Measurements from ENCODE around the gene PSMG2.

Gene PSMG2

GRCh38 chr18:12702221-12703095 is at the start of gene PSMG2, which contains the start of gene CEP76:
TSS of gene PSMG2 (plus strand) at chr18:12703042. CDS start at chr18:12703108, 66 bp downstream.
TSS of gene CEP76 (minus strand) at chr18:12702723. CDS start at chr18:12702548, 175 bp downstream.
- peak; percentile 77 for DNase-seq

- DNase-seq, result no peak
Measured at GRCh38 chr18:12654971-12655370, 47.9 kb upstream of the PSMG2 start.

- DNase-seq, result no peak
Measured at GRCh38 chr18:12656605-12656937, 46.3 kb upstream of the PSMG2 start.

GRCh38 chr18:12656938-12657683 is 45.7 kb upstream of the PSMG2 start:
- DNase-seq, result no peak

- no peak for DNase-seq
Measured at GRCh38 chr18:12657684-12658425, 45.0 kb upstream of the PSMG2 start, which contains the start of gene SPIRE1. TSS of gene SPIRE1 (minus strand) at chr18:12658107. CDS start at chr18:12657866, 241 bp downstream.

- no peak for DNase-seq
Measured at GRCh38 chr18:12658426-12659138, 44.3 kb upstream of the PSMG2 start.

GRCh38 chr18:12659904-12660605 is 42.8 kb upstream of the PSMG2 start:
- DNase-seq, result peak; percentile 29

GRCh38 chr18:12668041-12668440 is 34.8 kb upstream of the PSMG2 start:
- DNase-seq, result no peak

GRCh38 chr18:12679183-12679786 is 23.6 kb upstream of the PSMG2 start:
- no peak for DNase-seq

GRCh38 chr18:12686100-12686499 is 16.7 kb upstream of the PSMG2 start:
- DNase-seq, result no peak

- no peak for DNase-seq
Measured at GRCh38 chr18:12689256-12689850, 13.5 kb upstream of the PSMG2 start.

GRCh38 chr18:12692206-12692605 is 10.6 kb upstream of the PSMG2 start:
- DNase-seq, result no peak

GRCh38 chr18:12694032-12694431 is 8.8 kb upstream of the PSMG2 start:
- DNase-seq, result no peak

GRCh38 chr18:12699747-12700146 is 3.1 kb upstream of the PSMG2 start:
- no peak for DNase-seq

- DNase-seq, result no peak
Measured at GRCh38 chr18:12701161-12701560, 1.7 kb upstream of the PSMG2 start.

- DNase-seq, result no peak
Measured at GRCh38 chr18:12703096-12703567, 290 bp downstream of the PSMG2 start.

- no peak for DNase-seq
Measured at GRCh38 chr18:12703664-12704063, 822 bp downstream of the PSMG2 start.

GRCh38 chr18:12711446-12711845 is 8.6 kb downstream of the PSMG2 start:
- no peak for DNase-seq

- no peak for DNase-seq
Measured at GRCh38 chr18:12721495-12722275, 18.8 kb downstream of the PSMG2 start.

- DNase-seq, result no peak
Measured at GRCh38 chr18:12722731-12723130, 19.9 kb downstream of the PSMG2 start.

Data from SHP77 treated with DMSO at 0.1 percent for 48 hours (cell line).